GM12801 (cell line): Measurements from ENCODE around the gene FRMD1.

Experiments
- TF ChIP-seq, protein P1 (sequence below): IDR thresholded peaks from one replicate; pipeline ENCODE4 v1.5.1; 2011; ENCODE audit warnings: control low read depth; ENCODE audit not compliant: insufficient read length; ENCODE audit errors: extremely low read depth

FRMD1 gene

DNA sequence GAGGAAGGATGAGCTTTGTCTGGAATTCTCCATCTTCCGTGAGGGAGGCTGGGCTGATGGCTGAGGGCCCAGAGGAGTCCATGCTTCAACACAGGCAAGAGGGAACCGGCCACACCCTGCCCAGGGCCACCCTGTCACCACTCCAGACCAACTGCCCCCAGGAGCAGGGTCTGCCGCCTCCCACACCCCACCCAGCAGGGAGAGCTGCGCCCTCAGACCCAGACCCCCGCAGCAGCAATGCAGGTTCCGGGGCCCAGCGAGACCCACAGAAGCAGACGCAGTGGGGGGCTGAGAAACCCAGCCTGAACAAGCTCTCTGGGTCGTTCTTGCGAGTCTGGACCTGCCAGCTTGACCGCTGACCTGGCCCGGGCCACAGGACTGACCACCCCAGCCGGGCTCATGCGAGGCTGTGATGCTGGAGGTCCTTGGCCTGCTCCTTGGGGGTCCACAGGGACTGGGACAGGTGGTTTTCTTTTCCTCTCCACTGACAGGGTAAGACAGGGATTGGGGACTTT is 25.0 kb downstream of the FRMD1 start:
- TF ChIP-seq, protein P1, sequence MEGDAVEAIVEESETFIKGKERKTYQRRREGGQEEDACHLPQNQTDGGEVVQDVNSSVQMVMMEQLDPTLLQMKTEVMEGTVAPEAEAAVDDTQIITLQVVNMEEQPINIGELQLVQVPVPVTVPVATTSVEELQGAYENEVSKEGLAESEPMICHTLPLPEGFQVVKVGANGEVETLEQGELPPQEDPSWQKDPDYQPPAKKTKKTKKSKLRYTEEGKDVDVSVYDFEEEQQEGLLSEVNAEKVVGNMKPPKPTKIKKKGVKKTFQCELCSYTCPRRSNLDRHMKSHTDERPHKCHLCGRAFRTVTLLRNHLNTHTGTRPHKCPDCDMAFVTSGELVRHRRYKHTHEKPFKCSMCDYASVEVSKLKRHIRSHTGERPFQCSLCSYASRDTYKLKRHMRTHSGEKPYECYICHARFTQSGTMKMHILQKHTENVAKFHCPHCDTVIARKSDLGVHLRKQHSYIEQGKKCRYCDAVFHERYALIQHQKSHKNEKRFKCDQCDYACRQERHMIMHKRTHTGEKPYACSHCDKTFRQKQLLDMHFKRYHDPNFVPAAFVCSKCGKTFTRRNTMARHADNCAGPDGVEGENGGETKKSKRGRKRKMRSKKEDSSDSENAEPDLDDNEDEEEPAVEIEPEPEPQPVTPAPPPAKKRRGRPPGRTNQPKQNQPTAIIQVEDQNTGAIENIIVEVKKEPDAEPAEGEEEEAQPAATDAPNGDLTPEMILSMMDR: no peak

DNA sequence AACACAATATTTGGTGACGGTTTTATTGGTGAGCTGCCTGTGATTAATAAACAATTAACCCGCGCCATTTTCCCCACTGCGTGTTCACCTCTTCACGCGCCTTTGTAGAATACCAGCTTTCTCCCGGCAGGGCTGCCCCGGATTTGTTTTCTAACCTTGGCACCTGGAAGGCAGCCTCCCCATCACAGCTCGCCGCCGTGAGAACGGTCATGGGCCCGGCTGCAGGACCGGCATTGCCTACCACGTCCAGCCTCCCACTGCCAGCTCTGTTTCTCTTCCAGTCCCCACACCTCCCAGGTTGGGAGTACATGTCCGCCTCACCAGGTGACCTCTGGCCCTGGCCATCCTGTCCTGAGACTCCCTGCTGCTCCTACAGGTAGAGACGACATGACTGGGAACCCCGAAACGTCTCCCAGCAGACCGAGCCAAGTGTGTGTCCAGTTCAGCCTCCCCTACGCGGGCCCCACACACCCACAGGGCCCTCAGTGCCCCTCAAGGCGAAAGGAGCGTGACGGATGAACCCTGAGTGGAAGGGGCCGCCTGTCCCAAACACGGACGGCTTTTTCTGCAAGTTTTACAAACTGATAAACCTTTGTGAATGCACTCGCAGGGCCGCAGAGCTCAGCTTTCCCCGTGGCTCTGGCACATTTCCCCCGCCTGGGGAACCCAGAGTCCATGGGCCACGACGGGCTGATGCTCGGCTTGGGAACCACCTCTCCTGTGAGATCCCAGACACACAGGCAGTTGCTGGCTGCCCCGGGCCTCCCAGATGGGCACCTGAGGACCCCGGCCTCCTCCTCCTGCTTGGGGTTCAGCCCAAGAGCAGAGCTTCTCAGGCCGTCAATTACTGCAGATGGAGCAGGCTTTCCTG is 25.7 kb downstream of the FRMD1 start:
- TF ChIP-seq, protein P1: no peak

DNA sequence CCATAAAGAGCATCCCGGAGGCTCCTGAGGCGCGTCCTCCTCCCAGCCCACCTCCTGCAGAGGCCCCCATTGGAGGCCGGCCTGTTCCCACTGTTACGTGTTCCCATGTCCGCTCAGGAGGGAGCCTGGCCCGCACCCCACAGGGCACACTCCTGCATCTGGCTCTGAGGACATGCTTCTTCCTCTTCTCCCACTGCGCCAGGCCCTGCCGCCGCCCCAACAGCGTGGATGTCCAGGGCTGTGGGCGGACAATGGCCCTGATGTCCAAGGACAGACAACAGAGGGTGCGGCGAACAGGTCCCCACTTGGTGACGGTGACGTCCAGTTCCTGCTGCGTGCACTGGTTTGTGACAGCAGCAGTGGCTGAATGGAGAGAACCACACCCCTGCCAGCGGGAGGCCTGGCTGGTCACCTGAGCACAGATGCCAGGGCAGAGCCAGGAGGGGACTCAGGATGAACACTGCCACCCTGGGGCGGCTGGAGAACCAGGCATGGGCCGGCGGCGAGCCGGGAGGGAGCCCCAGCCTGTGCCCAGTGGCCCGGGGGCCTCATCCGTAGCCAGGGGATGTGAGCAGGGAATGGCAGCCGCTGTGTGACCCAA is 26.6 kb downstream of the FRMD1 start:
- TF ChIP-seq, protein P1: no peak

DNA sequence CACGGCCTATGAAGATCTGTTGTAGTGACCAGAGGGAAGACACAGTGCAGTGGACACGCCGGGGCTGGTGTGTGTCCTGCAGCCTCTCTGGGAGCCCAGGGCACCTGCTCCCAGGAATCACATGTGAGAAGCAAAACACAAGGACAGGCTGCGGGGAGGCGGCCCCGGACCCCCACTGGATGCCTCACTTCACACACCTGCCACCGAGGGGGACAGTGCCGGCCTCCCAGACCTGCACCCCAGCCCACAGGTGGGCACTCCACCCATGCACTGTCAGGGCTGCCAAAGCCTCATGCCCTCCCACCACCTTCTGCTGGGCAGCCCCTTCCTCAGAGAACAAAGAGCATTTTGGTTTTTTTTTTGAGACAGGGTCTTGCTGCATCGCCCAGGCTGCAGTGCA is 27.4 kb downstream of the FRMD1 start:
- TF ChIP-seq, protein P1: no peak

DNA sequence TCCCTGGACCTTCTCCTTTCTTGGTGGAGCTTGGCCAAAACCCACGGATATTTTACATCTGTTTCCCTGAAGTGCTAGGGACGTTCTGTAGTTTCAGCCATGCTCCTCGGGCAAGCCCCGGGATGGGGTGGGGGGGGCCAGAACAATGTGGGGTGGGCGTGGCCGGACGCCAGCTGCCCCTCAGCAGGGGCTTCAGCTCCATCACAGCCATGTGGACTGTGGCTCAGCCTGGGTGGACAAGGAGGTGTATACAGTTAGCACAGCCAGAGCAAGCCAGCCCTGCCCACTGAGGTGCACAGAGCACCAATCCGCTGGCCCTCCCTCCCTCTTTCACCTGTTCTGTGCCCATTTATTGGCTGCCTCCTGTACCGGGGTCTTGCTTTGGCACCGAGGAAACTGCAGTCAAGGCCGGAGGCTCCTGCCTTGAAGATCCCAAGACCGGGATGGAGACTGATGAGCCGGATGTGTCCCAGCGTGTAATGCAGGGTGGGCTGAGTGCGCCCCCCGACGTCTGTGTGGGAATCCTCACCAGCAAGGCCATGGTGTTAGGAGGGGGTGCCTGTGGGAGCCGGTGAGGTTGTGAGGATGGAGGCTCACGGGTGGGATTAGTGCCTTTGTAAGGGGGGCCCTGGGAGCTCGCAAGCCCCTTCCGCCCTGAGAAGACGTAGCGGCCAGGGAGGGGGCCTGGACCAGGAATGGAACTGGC is 28.0 kb downstream of the FRMD1 start:
- TF ChIP-seq, protein P1: no peak

DNA sequence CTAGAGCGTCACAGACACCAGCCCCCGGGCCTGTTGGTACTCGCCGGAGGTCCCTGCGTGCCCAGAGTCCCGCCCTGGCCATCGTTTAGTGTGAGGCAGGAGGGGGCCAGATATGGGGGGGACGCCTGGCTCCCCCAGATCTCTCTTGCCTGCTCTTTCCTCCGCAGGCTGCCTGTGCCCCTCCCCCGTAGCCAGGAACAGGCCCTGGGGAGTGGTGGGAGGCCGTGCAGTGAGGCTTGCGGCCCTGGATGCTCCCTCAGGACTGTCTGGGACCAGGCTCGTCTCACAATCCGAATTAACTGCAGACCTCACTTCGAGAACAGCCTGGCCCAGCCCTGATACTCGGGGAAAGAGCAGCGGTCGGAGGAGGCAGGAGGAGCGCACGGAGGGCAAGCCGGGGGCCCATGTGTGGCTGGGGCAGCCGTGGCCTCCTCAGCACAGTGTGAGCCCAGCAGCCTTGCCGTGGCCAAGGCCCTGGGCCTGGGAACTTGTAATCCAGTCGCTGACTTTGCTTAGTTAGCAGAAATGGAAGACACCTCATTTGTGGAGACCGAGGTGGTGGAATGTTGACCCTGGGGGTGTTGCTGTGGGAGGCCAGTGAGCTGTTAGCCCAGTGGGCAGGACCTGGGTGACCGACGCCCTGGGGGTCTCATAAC is 28.7 kb downstream of the FRMD1 start:
- TF ChIP-seq, protein P1: no peak
